Measurements from ENCODE around the gene DTNB.
"Not testable (repeated sequence)": the region's sequence is repeated elsewhere in the genome, so short reads cannot be mapped to it uniquely, and the experiment has no call there.

Gene DTNB

GRCh38 chr2:25620077-25620476 is 53.3 kb downstream of the DTNB start:
- DNase-seq, result no peak

DNA sequence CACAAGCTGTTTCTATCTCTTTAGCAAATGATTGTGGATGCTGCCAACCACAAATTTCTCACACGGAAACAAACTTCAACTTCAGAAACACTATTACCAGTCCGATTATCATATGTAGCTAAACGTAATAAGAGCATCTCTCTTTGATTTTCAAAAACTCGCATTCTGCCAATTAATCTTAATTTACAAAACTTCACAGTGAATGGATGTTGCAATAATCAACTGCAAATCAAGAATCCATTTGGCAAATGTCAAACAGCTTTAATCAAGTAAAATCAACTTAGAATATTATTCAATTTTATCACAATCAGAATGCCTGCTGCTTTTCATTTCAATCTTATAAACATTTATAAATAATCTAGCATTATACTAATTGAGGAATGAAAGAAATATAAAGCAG is 54.2 kb downstream of the DTNB start:
- DNase-seq, result no peak

- DNase-seq, result no peak
These were observed 54.7 kb downstream of the DTNB start for GRCh38 chr2:25618676-25619075.

DNA sequence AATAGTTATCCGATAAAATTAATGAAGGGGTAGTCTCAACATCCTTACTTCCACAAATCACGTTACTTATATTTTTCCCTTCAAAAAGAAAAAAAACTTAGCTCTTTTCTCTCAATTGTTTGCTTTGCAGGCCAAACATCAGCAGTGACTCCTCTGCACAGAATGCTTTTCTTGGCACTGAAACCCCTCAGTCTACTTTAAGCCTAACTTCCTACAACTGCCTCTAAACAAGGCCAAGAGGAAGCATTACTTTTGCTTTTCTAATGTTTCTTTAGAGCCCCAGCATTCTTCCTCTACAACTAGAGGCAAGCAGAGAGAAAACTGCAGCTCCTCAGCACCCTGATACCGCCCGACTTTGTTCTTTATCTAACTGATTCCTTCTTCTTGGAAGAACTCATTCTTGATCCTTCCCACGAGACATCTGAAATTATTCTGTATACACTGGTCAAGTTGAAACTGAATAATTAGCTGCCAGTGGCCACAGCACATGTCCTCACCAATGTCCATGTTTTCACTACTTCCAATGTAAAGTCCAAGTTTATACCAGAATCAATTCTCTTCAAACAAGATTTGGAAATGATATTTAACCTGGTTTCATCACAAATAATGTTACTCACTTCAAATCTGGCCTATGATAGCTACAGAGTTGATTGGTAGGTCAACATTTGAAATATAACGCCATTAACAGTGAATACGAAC is 55.3 kb downstream of the DTNB start:
- peak in 1 of 2 experiments; percentile 18 for DNase-seq

DNA sequence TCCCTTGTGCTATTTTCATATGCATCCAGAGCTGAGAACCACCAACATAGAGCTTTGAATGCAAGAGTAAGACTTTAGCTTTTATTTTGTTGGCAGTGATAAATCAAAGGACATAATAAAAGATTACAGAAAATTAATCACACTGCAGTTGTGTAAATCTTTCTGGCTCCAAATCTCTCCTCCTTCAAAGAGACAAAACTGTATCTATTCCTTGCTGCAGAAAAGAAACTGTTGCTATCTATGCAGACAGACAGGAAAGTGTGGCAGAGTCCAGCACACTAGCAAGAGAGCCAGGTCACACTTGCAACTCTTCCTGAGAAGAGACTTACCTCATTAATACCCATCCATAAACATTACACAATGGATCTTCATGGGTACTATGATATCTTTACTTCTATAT is 57.5 kb downstream of the DTNB start:
- no peak for DNase-seq

DNA sequence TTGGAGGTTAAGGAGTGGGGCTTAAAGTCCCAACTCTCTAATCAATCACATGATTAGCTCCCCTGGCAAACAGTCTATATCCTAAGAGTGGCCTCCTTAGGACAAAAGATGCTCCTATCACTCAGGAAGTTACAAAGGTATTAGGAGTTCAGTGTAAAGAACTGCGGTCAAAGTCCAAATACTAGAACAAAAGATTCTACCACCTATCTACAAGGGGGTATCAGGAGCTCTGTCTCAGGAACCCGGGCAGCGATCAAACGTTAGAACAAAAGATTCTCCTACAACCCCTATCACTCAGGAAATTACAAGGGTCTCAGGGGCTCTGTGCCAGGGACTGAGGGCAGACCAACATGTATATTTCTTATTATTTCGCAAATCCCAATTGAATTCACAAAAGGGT is 58.0 kb downstream of the DTNB start:
- DNase-seq, result no peak

DNA sequence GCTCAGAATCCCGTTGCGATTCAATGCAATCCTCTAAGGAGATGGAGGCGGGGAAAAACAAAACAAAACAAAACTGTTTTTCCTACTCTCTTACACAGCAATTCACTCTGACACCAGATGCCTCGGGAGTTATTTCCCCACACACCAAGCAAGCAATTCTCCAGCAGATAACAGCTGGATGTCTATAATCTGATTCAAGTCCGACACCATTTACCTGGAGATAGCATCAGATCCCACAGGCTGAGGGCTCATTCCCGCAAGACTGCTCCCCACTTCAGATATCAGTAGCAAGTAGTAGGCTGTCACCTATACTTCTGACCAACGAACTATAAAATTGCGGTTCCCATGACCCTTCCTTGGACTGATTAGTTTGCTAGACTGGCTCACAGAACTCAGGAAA is 58.7 kb downstream of the DTNB start:
- no peak for DNase-seq

DNA sequence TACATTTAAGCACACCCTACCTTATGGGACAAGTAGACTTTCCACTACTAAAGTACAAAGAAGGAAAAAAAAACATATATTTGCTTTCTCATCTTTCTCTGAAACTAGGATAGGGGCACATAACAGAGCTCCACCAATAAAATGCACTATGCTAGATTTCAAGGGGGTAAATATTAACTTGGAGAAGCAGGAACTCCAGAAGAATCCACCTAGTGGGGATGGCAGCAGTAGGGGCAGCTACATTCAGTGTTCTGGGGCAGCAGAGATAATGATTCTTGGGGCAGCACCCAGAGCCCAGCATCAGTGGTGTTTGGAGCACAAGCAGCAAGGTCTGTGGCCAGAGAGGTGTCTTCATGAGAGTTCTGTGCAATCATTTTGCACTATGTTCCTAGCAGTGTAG is 64.7 kb downstream of the DTNB start:
- DNase-seq, result no peak

- peak; percentile 50 to 59 for DNase-seq
These were observed 66.5 kb downstream of the DTNB start for GRCh38 chr2:25606892-25607291.

DNA sequence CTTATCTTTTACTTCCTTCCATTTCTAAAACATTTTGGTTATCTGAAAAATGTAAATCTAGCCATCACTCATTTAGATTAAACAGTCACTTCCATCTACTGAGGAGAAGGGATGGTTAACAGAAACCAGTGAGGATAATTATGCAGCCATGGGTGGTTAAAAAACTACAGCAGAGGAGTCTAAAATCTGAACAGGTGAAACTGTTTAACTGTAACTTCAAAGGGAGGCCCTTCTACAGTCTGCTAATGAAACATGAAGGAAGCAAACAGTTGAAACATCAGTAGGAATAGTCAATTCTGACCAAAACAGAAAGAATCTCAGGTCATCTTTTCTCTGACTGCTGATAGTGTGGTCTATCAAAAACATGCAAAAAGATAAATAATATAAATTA is 71.0 kb downstream of the DTNB start:
- DNase-seq, result no peak

DNA sequence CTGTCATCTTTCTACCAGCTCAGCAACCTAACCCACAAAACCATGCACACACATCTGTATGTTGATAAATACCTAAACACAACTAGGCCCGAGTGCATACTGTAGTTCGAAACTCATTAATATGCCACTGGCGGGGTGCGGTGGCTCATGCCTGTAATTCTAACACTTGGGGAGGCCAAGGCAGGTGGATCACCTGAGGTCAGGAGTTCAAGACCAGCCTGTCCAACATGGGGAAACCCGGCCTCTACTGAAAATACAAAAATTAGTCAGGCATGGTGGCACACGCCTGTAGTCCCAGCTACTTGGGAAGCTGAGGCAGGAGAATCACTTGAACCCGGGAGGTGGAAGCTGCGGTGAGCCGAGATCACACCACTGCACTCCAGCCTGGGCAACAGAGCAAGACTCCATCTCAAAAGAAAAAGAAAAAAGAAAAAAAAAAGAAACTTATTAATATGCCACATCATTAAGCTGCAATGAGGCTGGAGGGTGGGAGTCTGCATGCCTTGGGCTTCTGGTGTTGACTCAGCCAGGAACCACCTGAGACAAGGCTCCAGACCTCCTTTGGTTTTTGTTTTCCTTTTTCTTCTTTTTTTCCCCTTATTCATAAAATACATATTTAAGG is 71.6 kb downstream of the DTNB start:
- not testable (repeated sequence) for DNase-seq

DNA sequence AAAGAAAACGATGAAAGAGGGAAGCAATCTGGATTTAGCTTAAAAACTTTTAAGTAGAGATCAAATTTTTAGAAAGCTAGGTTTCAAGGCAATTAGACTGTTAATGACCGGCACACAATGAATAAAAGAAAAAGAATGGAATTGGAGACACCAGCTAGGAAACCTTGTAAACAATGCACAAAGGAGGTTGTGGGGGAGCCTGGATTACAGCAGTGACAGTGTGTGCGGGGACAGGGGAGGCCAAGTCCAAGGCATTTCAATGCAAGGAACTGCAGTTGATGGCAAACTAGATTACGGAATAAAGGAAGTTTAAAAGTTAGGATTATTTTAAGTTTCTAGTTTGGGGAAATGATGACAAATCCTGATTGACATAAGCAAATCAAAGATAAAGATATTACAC is 74.5 kb downstream of the DTNB start:
- no peak for DNase-seq

DNA sequence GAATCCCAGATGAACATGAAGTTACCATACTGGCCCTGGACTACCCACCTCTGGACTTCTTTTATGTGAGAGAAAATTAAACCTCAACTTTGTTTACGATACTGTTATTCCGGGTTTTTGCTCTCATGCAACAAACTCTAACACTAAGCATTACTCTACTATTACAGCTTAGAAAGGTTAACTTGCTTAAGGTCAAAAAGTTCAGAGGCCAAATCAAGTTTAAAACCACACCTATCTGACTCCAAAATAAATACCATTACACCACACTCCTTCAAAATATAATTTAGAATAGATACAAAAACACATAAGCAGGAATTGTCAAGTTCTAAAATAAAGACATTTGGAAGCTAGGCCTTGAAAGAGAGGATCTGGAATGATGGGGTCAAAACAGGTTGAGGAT is 75.0 kb downstream of the DTNB start:
- DNase-seq, result no peak

GRCh38 chr2:25597881-25598280 is 75.5 kb downstream of the DTNB start:
- no peak for DNase-seq

DNA sequence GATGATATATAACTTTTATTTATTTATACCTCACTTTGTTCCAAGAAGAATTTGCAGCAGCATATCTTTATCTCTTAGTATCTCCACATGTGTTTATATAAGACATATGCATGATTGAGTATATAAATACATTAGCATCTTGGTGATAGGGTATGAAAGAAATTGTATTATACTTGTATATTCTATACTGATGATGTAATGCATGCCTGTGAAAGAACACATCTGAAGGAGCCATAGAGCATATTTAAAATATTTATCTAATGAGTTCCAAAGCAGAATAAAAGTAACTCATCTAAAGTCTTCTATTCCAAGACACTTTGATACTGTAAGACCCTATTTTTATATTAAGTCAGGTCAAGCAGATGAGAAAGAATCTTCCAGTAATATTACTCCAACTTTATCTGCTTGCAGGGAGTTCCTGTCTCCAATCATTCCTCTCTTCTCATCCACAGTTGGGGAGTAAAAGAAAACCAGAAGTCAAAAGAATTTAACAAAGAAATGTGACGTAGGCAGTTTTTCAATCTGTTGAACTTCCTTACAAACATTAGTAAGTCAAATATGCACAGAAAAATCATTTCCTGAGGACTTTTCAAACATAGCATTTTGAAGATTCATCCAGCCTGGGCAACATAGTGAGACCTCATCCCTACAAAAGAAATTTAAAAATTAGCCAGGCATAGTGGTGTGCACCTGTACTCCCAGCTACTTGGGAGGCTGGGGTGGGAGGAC is 76.7 kb downstream of the DTNB start:
- no peak for DNase-seq

GRCh38 chr2:25595393-25595792 is 78.0 kb downstream of the DTNB start:
- no peak for DNase-seq

DNA sequence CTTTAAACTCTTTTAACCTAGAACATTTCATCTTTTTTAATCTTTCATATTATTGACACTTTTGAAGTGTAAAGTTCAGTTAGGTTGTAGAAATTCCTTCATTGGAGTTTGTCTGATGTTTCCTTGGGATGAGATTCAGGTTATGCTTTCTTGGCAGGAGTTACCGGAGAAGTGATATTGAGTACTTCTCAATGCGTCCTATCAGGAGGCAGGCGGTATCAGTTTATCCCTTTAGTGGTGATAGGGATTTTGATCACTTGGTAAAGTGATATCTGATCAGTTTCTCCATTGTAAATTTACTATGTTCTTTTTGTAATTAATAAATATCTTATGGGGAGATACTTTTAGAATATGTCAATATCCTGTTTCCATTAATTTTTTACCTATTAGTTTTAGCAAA is 78.4 kb downstream of the DTNB start:
- no peak for DNase-seq

- DNase-seq, result no peak
These were observed 80.5 kb downstream of the DTNB start for GRCh38 chr2:25592766-25593292.

DNA sequence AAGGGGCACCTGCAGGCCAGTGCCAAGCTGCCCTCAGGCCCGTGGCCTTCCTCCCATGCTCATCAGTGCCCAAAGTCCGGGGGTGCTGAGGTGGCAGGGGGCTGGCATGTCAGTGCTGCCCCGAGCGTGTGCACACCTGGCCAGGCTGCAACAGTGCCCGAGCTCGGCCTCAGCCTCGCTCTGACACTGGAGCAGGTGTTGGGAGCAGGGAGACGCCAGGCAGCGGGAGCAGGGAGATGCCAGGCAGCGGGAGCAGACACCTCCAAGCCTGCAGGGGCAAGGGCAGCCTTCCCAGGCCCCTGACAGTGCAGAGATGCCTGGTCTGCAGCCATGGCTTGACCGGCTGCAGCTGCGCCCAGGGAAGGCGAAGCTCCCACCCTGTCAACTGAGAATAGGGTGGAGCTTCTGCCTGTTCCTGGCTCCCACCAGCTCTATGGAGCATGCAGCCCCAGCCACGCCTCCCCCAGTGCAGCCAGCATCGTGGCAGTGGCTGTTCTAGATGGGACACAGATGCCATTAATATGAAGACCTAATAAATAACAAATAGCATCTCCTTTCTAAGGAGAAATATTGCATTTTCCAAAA is 82.4 kb downstream of the DTNB start:
- no peak for DNase-seq

- DNase-seq, result no peak
These were observed 83.6 kb downstream of the DTNB start for GRCh38 chr2:25589676-25590205.

- DNase-seq, result no peak
These were observed 84.8 kb downstream of the DTNB start for GRCh38 chr2:25588576-25588975.

- DNase-seq, result no peak
These were observed 86.0 kb downstream of the DTNB start for GRCh38 chr2:25587361-25587760.

- no peak for DNase-seq
These were observed 86.6 kb downstream of the DTNB start for GRCh38 chr2:25586726-25587144.

Measured in Kasumi-1 (cell line).